AG04449 (cell line): Measurements from ENCODE around the gene D2HGDH.

Experiments used
- CTCF ChIA-PET: fragments of 350-600 bp; formaldehyde crosslinking; extraction: SDS; loops from one replicate; lab custom pipeline; 2021; ENCODE audit warnings: antibody characterized with exemption; lab: Yijun Ruan, JAX
- POLR2A ChIA-PET: fragments of 400-600, 350-600 bp; formaldehyde crosslinking; extraction: SDS; loops from one replicate; lab custom pipeline; 2020; ENCODE audit warnings: antibody characterized with exemption, inconsistent platforms; lab: Yijun Ruan, JAX
- DNase-seq: peaks from one replicate; pipeline ENCODE4 v3.0.0-alpha.2; 2010; ENCODE audit warnings: low read depth, low spot score
- H3K4me3 ChIP-seq: 2 replicates; pipeline ENCODE4 v1.5.1; 2011; ENCODE audit warnings: low read depth, mild to moderate bottlenecking, control low read depth, low read length
- CTCF ChIP-seq: IDR thresholded peaks from one replicate; pipeline ENCODE4 v1.5.1; 2011; ENCODE audit warnings: mild to moderate bottlenecking, moderate library complexity, low read length, control low read depth, inconsistent platforms; ENCODE audit not compliant: insufficient read depth; ENCODE audit errors: missing control alignments

The D2HGDH gene

GRCh38 chr2:241692448-241692847 is 42.0 kb upstream of the D2HGDH start:
- no peak for TF ChIP-seq CTCF
- H3K4me3 ChIP-seq, result no peak overlapping the region
- CTCF ChIA-PET, result interaction anchor here (0.7 to 2.7 kb wide), 3 partner anchors 33 to 186 kb away, joined by 3 to 8 read pairs (median 5); partner anchors contain the start of gene D2HGDH
- DNase-seq, result peak; percentile 60
- POLR2A ChIA-PET, result interaction anchor here (1.9 kb wide), 1 partner anchor 9 kb away, joined by 8 read pairs; the partner anchor contains the start of gene ING5

DNA sequence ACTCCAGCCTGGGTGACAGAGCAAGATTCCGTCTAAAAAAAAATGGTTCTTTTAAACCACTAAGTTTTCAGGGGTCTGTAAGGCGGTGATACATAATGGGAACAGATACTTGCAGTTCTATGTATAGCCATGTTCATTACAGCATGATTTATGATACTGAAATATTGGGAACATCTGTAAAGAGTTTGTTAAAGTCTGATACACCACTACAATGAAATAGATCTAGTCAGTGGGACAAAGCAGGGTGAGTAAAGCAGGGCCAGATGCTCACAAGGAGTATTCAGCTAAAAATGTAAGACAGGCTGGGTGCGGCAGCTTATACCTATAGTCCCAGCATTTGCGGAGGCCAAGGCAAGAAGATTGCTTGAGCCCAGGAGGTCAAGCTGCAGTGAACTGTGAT is 38.8 kb upstream of the D2HGDH start:
- no peak for DNase-seq
- ChIA-PET POLR2A (interaction anchor here (0.7 kb wide), 1 partner anchor 61 kb away, joined by 3 read pairs; no protein-coding TSS in a partner anchor), CTCF (interaction anchor here (1.1 kb wide), 1 partner anchor 35 kb away, joined by 3 read pairs; no protein-coding TSS in a partner anchor)
- TF ChIP-seq CTCF, result no peak
- H3K4me3 ChIP-seq, result no peak overlapping the region

GRCh38 chr2:241701149-241701398 is 33.4 kb upstream of the D2HGDH start:
- H3K4me3 ChIP-seq, result peak overlapping the region; percentile 80
- peak; percentile 9 for DNase-seq
- POLR2A ChIA-PET, result interaction anchor here (1.2 to 2.1 kb wide), 4 partner anchors 9 to 35 kb away, joined by 3 to 10 read pairs (median 7); partner anchors contain the start of genes D2HGDH and DTYMK
- CTCF ChIA-PET, result interaction anchor here (0.7 to 2.0 kb wide), 3 partner anchors 10 to 31 kb away, joined by 3 to 7 read pairs (median 3); no protein-coding TSS in a partner anchor
- TF ChIP-seq CTCF, result peak; percentile 66

DNA sequence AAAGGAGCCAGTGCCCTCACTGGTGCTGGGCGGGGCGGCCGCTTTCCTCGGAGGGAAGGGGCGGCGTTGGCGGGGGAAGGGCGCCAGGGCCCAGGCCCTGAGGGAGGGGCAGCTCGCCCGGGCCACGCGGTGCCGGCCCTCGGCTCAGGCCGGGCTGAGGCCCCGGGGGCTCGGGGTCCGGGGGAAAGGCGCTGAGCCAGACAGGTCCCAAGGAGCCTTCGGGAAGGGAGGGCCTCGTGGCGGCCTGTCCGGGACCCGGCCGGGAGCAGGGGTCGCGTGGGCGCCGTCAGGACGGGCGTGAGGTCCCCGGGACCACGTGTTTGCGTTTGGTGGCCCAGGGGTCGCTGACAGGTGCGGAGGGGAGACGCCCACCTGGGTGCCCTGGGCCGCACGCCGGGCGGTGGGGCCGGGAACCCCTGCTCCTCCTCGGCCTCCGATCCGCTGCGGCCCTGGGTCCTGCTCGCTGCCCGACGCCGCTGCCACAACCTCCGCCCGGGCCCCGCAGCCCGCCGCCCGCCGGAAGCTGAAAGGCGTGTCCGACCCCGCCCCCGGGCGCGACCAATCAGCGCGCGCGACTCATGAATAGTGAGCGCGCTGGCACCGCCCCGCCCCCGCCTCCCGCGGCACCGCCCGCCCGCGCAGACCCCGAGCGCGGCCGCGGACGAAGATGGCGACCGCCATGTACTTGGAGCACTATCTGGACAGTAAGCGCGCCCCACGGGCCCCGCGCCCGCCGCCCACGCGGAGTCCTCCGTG is 32.9 kb upstream of the D2HGDH start, which contains the start of gene ING5:
Gene ING5 (plus strand): TSS at position 641 of the 756 bp plus-strand sequence. CDS start 27 bp downstream, at position 668.
- no peak for TF ChIP-seq CTCF
- ChIA-PET POLR2A (interaction anchor here (0.6 to 2.1 kb wide), 7 partner anchors 9 to 174 kb away, joined by 3 to 10 read pairs (median 6); partner anchors contain the start of genes D2HGDH and DTYMK), CTCF (interaction anchor here (0.9 to 2.4 kb wide), 4 partner anchors 13 to 177 kb away, joined by 3 to 10 read pairs (median 5); no protein-coding TSS in a partner anchor)
- peak within 1 kb of the TSS; percentile 83 for H3K4me3 ChIP-seq
- DNase-seq, result peak; percentile 9

- POLR2A ChIA-PET, result interaction anchor here (0.7 to 2.1 kb wide), 9 partner anchors 10 to 34 kb away, joined by 3 to 10 read pairs (median 4); partner anchors contain the start of genes D2HGDH and DTYMK
- CTCF ChIA-PET, result interaction anchor here (0.9 to 2.5 kb wide), 6 partner anchors 11 to 176 kb away, joined by 3 to 12 read pairs (median 7); partner anchors contain the start of gene D2HGDH
- peak overlapping the region; percentile 83 for H3K4me3 ChIP-seq
- no peak for DNase-seq
- TF ChIP-seq CTCF, result peak; percentile 53
These were observed 32.0 kb upstream of the D2HGDH start for GRCh38 chr2:241702155-241703031.
